DND-41 (cell line): ENCODE data around the gene ELF3.

Experiments used
- CTCF ChIP-seq: IDR thresholded peaks from 2 replicates; pipeline ENCODE4 v1.5.1; 2012; ENCODE audit warnings: borderline replicate concordance, low read length, moderate library complexity, mild to moderate bottlenecking; ENCODE audit not compliant: poor library complexity, severe bottlenecking; ENCODE audit errors: extremely low read depth
- EZH2 ChIP-seq: IDR thresholded peaks from 3 replicates; pipeline ENCODE4 v1.6.1; 2012; ENCODE audit warnings: borderline replicate concordance, low read depth, mild to moderate bottlenecking, moderate library complexity, low read length, inconsistent platforms; ENCODE audit not compliant: severe bottlenecking

GRCh38 chr1:202031796-202032195, 21.4 kb downstream of the ELF3 start:
- TF ChIP-seq CTCF (no peak), EZH2 (no peak)
